Brain microvascular endothelial cell (primary cell): ENCODE data around the gene FRMD6.
A peak's percentile ranks its signal among the peaks of the same experiment; 100 is the strongest.

ENCODE experiments used
- DNase-seq: peaks from one replicate; pipeline ENCODE4 v3.0.0-alpha.2; 2020
- H3K27ac ChIP-seq: fragments of 250-450 bp; sonication (Bioruptor Pico); 2 replicates; pipeline ENCODE4 v1.5.1; 2020; ENCODE audit warnings: mild to moderate bottlenecking, moderate library complexity
- H3K27me3 ChIP-seq: fragments of 250-450 bp; sonication (Bioruptor Pico); replicated peaks from 2 replicates; pipeline ENCODE4 v1.5.1; 2020; ENCODE audit warnings: mild to moderate bottlenecking
- H3K36me3 ChIP-seq: fragments of 250-450 bp; sonication (Bioruptor Pico); replicated peaks from 2 replicates; pipeline ENCODE4 v1.5.1; 2020; ENCODE audit warnings: mild to moderate bottlenecking
- H3K4me3 ChIP-seq: 2 replicates; pipeline ENCODE4 v1.5.1; 2011; ENCODE audit warnings: low read depth, mild to moderate bottlenecking, control low read depth, low read length, moderate library complexity
- CTCF ChIP-seq: IDR thresholded peaks from 2 replicates; pipeline ENCODE4 v1.5.1; 2011; ENCODE audit warnings: low read depth, mild to moderate bottlenecking, moderate library complexity, low read length, control low read depth, inconsistent platforms; ENCODE audit errors: missing control alignments
- in situ Hi-C: cut with HindIII; loops from 2 replicates; pipeline ENCODE4 v1.10.0; 2017; ENCODE audit warnings: low sequenced_read_pairs, low pct_ligation_motif_present

Gene FRMD6

GRCh38 chr14:51682411-51682810, 30.7 kb downstream of the FRMD6 start:
- Histone ChIP-seq H3K4me3 (no peak overlapping the region), H3K36me3 (peaks cover 32% of the 10 kb centered on the region), H3K27ac (peak overlapping the region; percentile 18), H3K27me3 (no peaks in the 10 kb centered on the region)
- TF ChIP-seq CTCF = no peak
- in situ Hi-C loops = no loop called here
- DNase-seq = no peak

GRCh38 chr14:51684760-51685159, 33.0 kb downstream of the FRMD6 start:
- no peak overlapping the region for H3K4me3 ChIP-seq
- peaks cover 22% of the 10 kb centered on the region for H3K36me3 ChIP-seq
- no peak for DNase-seq
- in situ Hi-C loops = no loop called here
- H3K27me3 ChIP-seq = no peaks in the 10 kb centered on the region
- H3K27ac ChIP-seq = no peak overlapping the region
- no peak for TF ChIP-seq CTCF

GRCh38 chr14:51691176-51691575, 39.5 kb downstream of the FRMD6 start:
- TF ChIP-seq CTCF = no peak
- Histone ChIP-seq H3K27me3 (no peaks in the 10 kb centered on the region), H3K4me3 (no peak overlapping the region), H3K27ac (no peak overlapping the region), H3K36me3 (peaks cover 55% of the 10 kb centered on the region)
- in situ Hi-C loops = no loop called here
- no peak for DNase-seq

- H3K27me3 ChIP-seq = no peaks in the 10 kb centered on the region
- H3K27ac ChIP-seq = no peak overlapping the region
- peaks cover 55% of the 10 kb centered on the region for H3K36me3 ChIP-seq
- no peak overlapping the region for H3K4me3 ChIP-seq
- no peak for TF ChIP-seq CTCF
- no peak for DNase-seq
- in situ Hi-C loops = no loop called here
These were observed 40.9 kb downstream of the FRMD6 start for GRCh38 chr14:51692646-51693045.

- Histone ChIP-seq H3K4me3 (no peak overlapping the region), H3K36me3 (peaks cover 64% of the 10 kb centered on the region), H3K27ac (no peak overlapping the region), H3K27me3 (no peaks in the 10 kb centered on the region)
- TF ChIP-seq CTCF = no peak
- no peak for DNase-seq
- in situ Hi-C loops = no loop called here
These were observed 46.1 kb downstream of the FRMD6 start for GRCh38 chr14:51697848-51698247.

- in situ Hi-C loops = no loop called here
- no peak for DNase-seq
- Histone ChIP-seq H3K27me3 (no peaks in the 10 kb centered on the region), H3K4me3 (no peak overlapping the region), H3K27ac (peak overlapping the region; percentile 21), H3K36me3 (peaks cover 80% of the 10 kb centered on the region)
- TF ChIP-seq CTCF = no peak
These were observed 50.2 kb downstream of the FRMD6 start for GRCh38 chr14:51701951-51702350.
